DOHH2 (cell line): ENCODE results near the gene POLE3.
"Not testable (repeated sequence)": the region's sequence is repeated elsewhere in the genome, so short reads cannot be mapped to it uniquely, and the experiment has no call there.

ENCODE experiments used
- H3F3A ChIP-seq: fragments of 200-600 bp; sonication (generic), shearing (Covaris generic); 2 replicates; pipeline ENCODE4 v1.6.0; 2016; ENCODE audit warnings: antibody characterized with exemption, mild to moderate bottlenecking; ENCODE audit not compliant: control insufficient read depth, insufficient read depth
- H3K27ac ChIP-seq: fragments of 200-600 bp; sonication (generic); 2 replicates; pipeline ENCODE4 v1.5.1; 2014; ENCODE audit warnings: low read depth, mild to moderate bottlenecking, low read length, moderate library complexity
- H3K27me3 ChIP-seq: fragments of 200-600 bp; sonication (generic); 2 replicates; pipeline ENCODE4 v1.6.1; 2014; ENCODE audit warnings: mild to moderate bottlenecking, low read length, mixed read lengths; ENCODE audit not compliant: control insufficient read depth
- H3K36me3 ChIP-seq: fragments of 200-600 bp; sonication (generic); 2 replicates; pipeline ENCODE4 v1.6.1; 2014; ENCODE audit warnings: mild to moderate bottlenecking, low read length, moderate library complexity, mixed read lengths; ENCODE audit not compliant: control insufficient read depth
- H3K4me1 ChIP-seq: fragments of 200-600 bp; sonication (generic); 2 replicates; pipeline ENCODE4 v1.6.1; 2014; ENCODE audit warnings: mild to moderate bottlenecking, low read length, mixed read lengths; ENCODE audit not compliant: control insufficient read depth
- H3K4me2 ChIP-seq: fragments of 200-600 bp; sonication (generic); 2 replicates; pipeline ENCODE4 v1.6.0; 2014; ENCODE audit warnings: mild to moderate bottlenecking, low read length, moderate library complexity
- H3K4me3 ChIP-seq: fragments of 200-600 bp; sonication (generic); 2 replicates; pipeline ENCODE4 v1.5.1; 2014; ENCODE audit warnings: mild to moderate bottlenecking, low read length, mixed read lengths
- H3K79me2 ChIP-seq: fragments of 200-600 bp; sonication (generic); 2 replicates; pipeline ENCODE4 v1.6.1; 2014; ENCODE audit warnings: mild to moderate bottlenecking, low read length, mixed read lengths; ENCODE audit not compliant: control insufficient read depth
- H3K9me2 ChIP-seq: fragments of 200-600 bp; sonication (generic); replicated peaks from 2 replicates; pipeline ENCODE4 v1.6.1; 2014; ENCODE audit warnings: mild to moderate bottlenecking, low read length, mixed read lengths; ENCODE audit not compliant: control insufficient read depth
- H3K9me3 ChIP-seq: fragments of 200-600 bp; sonication (generic); 2 replicates; pipeline ENCODE4 v1.6.1; 2014; ENCODE audit warnings: antibody characterized with exemption, low read length, mixed read lengths; ENCODE audit not compliant: control insufficient read depth, insufficient read depth
- H4K20me1 ChIP-seq: fragments of 200-600 bp; sonication (generic); 2 replicates; pipeline ENCODE4 v1.6.0; 2014; ENCODE audit warnings: low read depth, mild to moderate bottlenecking, antibody characterized with exemption, low read length, moderate library complexity; ENCODE audit not compliant: control insufficient read depth, insufficient read depth
- CTCF ChIP-seq: fragments of 200-600 bp; sonication (generic); IDR thresholded peaks from one replicate; pipeline ENCODE4 v1.5.1; 2014; ENCODE audit warnings: antibody characterized with exemption, mild to moderate bottlenecking, low read depth, low read length; ENCODE audit not compliant: poor library complexity, severe bottlenecking
- EZH2phosphoT487 ChIP-seq: fragments of 200-600 bp; sonication (generic); IDR thresholded peaks from 2 replicates; pipeline ENCODE4 v1.6.1; 2017; ENCODE audit warnings: borderline replicate concordance, mild to moderate bottlenecking, antibody characterized with exemption, low read length, moderate library complexity, mixed read lengths

POLE3 gene

GRCh38 chr9:113380869-113381378 is 29.6 kb downstream of the POLE3 start:
- peaks cover 12% of the 10 kb centered on the region for H3K4me1 ChIP-seq
- H3K36me3 ChIP-seq = no peaks in the 10 kb centered on the region
- TF ChIP-seq CTCF (no peak), EZH2phosphoT487 (no peak)
- no peak overlapping the region for H3K4me3 ChIP-seq
- H3F3A ChIP-seq = no peaks in the 10 kb centered on the region
- no peaks in the 10 kb centered on the region for H3K27me3 ChIP-seq
- H3K79me2 ChIP-seq = peaks cover 6% of the 10 kb centered on the region
- H4K20me1 ChIP-seq = no peaks in the 10 kb centered on the region
- H3K27ac ChIP-seq = no peak overlapping the region
- peak overlapping the region; percentile 7; the same call in 1 of the 2 replicates for H3K4me2 ChIP-seq
- H3K9me3 ChIP-seq = no peaks in the 10 kb centered on the region
- H3K9me2 ChIP-seq = no peaks in the 10 kb centered on the region

- not testable (repeated sequence) for H4K20me1 ChIP-seq, H3K9me2 ChIP-seq, H3K27ac ChIP-seq
These were observed 30.7 kb downstream of the POLE3 start for GRCh38 chr9:113379829-113380210.

DNA sequence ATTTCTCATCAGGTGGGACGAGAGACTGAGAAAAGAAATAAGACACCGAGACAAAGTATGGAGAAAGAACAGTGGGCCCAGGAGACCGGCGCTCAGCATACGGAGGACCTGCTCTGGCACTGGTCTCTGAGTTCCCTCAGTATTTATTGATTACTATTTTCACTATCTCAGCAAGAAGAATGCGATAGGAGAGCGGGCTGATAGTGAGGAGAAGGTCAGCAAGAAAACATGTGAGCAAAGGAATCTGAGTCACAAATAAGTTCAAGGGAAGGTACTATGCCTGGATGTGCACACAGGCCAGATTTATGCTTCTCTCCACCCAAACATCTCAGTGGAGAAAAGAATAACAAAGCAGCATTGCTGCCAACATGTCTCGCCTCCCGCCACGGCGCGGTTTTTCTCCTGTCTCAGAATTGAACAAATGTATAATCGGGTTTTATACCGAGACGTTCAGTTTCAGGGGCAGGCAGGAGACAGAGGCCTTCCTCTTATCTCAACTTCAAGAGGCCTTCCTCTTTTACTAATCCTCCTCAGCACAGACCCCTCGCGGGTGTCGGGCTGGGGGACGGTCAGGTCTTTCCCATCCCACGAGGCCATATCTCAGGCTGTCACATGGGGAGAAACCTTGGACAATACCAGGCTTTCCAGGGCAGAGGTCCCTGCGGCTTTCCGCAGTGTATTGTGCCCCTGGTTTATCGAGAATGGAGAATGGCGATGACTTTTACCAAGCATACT is 31.2 kb downstream of the POLE3 start:
- Histone ChIP-seq H3K4me1 (peaks cover 17% of the 10 kb centered on the region), H3K36me3 (peaks cover 11% of the 10 kb centered on the region), H3K79me2 (peaks cover 15% of the 10 kb centered on the region)
- not testable (repeated sequence) for H3K4me2 ChIP-seq, H3F3A ChIP-seq, H3K27me3 ChIP-seq, H3K4me3 ChIP-seq, H3K9me3 ChIP-seq, H3K9me2 ChIP-seq, H3K27ac ChIP-seq, H4K20me1 ChIP-seq

More at GRCh38 chr9:113379829-113380210, 30.7 kb downstream of the POLE3 start:
- H3K9me3 ChIP-seq, H3K4me3 ChIP-seq, H3K4me2 ChIP-seq, H3F3A ChIP-seq, H3K36me3 ChIP-seq, H3K27me3 ChIP-seq: not testable (repeated sequence)
- peaks cover 15% of the 10 kb centered on the region for H3K79me2 ChIP-seq
- H3K4me1 ChIP-seq = peaks cover 17% of the 10 kb centered on the region

DNA sequence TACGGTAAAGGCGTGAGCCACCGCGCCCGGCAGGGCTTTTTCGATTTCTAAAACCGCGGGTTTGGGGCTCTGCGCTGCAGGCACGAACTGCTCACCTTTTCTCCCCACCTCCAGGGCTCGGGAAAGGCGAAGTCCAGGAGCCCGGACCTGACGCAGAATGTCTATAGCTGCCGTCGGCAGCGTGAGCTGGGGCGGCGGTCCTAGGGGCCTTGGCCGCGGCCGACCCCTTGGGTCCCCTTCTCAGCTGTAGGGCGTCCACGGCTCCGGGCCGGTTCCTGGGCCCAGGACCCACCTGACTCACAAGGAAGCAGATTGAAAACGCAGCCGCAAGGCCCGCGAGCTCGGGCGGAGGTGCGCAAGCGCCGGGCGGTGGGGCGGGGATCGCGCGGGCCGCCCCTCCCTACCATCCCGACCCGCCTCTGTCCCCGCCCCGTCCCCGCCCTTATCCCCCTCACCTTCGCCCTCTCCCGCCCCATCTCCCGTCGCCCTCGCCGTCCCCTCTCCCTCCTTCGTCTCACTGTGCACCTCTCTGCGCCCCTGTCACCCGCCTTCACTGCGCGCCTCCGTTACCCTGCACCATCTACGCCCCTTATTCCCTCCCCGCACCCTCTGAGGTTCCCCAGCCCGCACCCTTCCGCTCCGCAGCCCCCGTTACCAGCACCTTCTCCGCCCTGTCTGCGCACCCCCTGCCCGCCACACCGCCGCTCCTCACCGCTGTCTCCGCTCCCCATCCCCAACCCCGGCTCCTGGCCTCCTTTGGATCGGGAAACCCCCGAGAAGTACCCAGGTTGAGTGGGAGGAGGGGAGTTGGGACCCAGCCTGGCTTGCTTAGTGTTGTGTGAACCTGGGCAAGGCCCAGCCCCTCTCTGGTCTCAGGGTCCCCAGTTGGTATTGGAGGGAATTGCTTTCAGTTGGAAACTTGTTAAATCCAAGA is 33.6 kb downstream of the POLE3 start, which contains the start of gene HDHD3:
TSS of gene HDHD3 (minus strand) at position 353 of the 934 bp plus-strand sequence. CDS start 2,632 bp downstream, outside the sequence.
- no peaks in the 10 kb centered on the region for H3K9me2 ChIP-seq
- H3K4me3 ChIP-seq = peak within 1 kb of the TSS; percentile 100
- H3K9me3 ChIP-seq = no peaks in the 10 kb centered on the region
- peak within 1 kb of the TSS; percentile 97 for H3K4me2 ChIP-seq
- H3F3A ChIP-seq = no peaks in the 10 kb centered on the region
- H3K27ac ChIP-seq = peak within 1 kb of the TSS; percentile 38
- TF ChIP-seq CTCF = no peak
- no peak for TF ChIP-seq EZH2phosphoT487
- peaks cover 17% of the 10 kb centered on the region for H3K4me1 ChIP-seq
- no peaks in the 10 kb centered on the region for H3K27me3 ChIP-seq
- H3K36me3 ChIP-seq = peaks cover 29% of the 10 kb centered on the region
- H3K79me2 ChIP-seq = peaks cover 15% of the 10 kb centered on the region
- no peaks in the 10 kb centered on the region for H4K20me1 ChIP-seq
